HG03521 (cell line): ENCODE results near the gene ATP11A.

ENCODE experiments used
- ATAC-seq: cut with Tn5 transposase; IDR thresholded peaks from one replicate; pipeline ENCODE4 v1.9.1; 2021; ENCODE audit warnings: mild to moderate bottlenecking, moderate library complexity; ENCODE audit not compliant: unreplicated experiment

The ATP11A gene

DNA sequence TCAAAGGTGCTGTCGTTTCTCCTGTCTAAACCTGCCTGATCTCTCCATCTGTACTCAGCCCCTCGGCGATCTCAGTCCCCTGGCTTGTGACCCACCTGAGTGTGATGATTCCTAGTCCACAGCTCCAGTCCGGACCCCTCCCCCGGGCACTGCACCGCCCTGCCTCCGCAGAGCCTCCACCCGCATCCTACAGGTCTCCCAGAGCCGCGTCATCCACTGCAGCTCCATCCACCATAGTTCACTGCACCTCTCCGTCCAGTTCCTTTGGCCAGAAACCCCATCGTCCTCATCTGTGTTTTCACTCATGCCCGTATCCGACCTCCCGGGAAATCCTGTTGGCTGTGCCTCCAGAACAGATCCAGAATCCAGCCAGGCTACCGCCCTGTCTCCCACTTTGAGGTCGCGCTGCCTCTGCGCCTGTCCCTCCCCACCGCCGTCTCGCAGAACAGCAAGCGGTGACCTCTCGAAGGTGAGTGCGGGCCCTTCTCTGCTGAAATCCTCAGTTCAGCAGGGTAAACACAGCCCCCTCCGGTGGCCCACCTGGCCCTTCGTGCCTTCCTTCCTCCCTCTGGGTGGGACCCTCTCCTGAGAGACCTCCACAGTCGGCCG lies 227.3 kb downstream of the ATP11A start:
- ATAC-seq: no peak

DNA sequence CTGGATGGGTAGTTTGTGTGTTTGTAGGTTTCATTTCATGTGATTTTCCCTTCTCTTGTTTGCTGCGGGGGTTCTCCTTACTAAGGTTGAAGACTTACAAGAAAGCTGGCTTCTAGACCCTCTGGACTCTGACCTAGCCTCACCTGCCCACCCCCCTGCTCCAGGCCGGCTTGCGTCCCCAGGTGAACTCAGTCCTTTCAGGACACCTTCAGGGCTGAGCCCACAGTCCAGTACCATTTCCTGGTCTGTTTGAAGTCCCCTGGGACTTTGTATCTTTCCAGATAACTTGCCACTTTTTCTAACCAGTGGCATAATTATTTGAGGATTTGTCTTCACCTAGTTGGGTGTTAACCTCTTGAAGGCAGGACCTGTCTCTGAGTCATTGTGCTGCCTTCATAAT lies 227.9 kb downstream of the ATP11A start:
- ATAC-seq: no peak

DNA sequence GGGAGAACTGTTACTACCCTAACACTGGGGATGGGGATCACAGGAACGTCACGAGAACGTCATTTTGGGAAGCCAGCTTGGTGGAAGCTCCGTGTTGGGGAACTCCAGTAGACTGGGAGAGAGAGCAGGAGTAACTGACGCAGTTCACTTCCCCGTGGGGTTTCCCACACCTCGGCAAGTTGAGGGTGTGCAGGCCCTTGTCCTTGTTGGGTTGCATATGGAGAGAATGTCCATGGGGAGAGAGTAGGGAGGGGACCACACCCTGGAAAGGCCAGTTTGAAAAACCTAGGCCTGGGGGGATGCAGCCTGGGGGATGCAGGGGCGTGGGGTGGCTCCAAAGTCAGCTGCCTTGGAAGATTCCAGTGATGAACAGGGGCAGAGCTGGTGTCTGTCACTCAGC lies 228.4 kb downstream of the ATP11A start:
- ATAC-seq: no peak

GRCh38 chr13:112918746-112919145 lies 228.9 kb downstream of the ATP11A start:
- no peak for ATAC-seq

GRCh38 chr13:112923962-112924361 lies 234.1 kb downstream of the ATP11A start:
- no peak for ATAC-seq

DNA sequence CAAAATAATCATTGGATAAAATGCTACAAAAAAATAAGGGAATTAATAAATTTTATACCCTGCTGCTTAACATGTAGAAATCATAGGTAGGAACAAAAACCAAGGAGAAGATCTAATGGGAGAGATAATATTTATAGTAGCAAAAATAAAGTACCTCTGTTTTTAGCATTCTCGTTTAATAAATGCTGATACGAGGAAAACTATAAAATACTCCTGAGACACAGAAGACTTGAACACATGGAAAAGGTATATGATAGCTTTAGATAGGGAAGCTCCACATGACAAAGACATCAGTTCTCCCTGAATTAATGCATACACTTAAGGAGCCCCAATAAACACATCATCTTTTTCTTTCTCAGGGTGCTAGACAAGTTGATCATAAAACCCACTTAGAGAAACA lies 234.5 kb downstream of the ATP11A start:
- no peak for ATAC-seq

DNA sequence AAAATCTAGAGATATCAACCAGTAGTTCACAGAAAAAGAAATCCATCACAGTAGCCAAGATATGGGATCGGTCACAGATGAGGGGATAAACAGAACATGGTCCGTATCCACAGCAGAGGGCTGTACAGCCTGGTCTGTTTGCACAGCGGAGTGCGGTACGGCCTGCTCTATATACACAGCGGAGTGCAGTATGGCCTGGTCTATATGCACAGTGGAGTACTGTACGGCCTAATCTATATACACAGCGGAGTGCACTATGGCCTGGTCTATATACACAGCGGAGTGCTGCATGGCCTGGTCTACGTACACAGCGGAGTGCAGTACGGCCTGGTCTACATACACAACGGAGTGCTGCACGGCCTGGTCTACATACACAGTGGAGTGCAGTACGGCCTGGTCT lies 236.2 kb downstream of the ATP11A start:
- no peak for ATAC-seq

- ATAC-seq: no peak
Measured at GRCh38 chr13:112926993-112927392, 237.2 kb downstream of the ATP11A start.

GRCh38 chr13:112928020-112928971 lies 238.5 kb downstream of the ATP11A start:
- no peak for ATAC-seq

GRCh38 chr13:112928972-112929782 lies 239.3 kb downstream of the ATP11A start:
- ATAC-seq: no peak

- ATAC-seq: no peak
Measured at GRCh38 chr13:112929783-112930055, 239.9 kb downstream of the ATP11A start.

DNA sequence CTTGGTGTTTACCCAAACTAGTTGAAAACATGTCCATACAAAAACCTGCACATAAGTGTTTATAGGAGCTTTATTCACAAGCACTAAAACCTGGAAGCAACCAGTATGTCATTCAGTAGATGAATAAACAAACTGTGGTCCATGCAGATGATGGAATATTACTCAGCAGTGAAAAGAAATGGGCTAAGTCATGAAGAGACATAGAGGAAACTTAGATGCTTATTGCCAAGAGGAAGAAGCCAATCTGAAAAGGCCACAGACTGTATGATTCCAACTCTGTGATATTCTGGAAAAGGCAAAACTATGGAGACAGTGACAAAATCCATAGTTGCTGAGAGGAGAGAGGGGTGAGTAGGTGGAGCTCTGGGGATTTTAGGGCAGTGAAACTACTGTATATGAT lies 240.4 kb downstream of the ATP11A start:
- ATAC-seq: no peak

- ATAC-seq: peak; percentile 74
Measured at GRCh38 chr13:112931028-112931934, 241.4 kb downstream of the ATP11A start.

GRCh38 chr13:112932971-112933370 lies 243.1 kb downstream of the ATP11A start:
- ATAC-seq: no peak

GRCh38 chr13:112933649-112934048 lies 243.8 kb downstream of the ATP11A start:
- ATAC-seq: no peak

- no peak for ATAC-seq
Measured at GRCh38 chr13:112934078-112934477, 244.2 kb downstream of the ATP11A start.
